Stimulated activated CD8-positive, alpha-beta memory T cell treated with anti-CD3 and anti-CD28 coated beads, Interleukin-4, amount 100 ng/mL, for 48 hours (primary cell): ENCODE data around the gene IRAG1.

Experiments used
- DNase-seq: peaks from one replicate; pipeline ENCODE4 v3.0.0-alpha.2; 2020

The IRAG1 gene

DNA sequence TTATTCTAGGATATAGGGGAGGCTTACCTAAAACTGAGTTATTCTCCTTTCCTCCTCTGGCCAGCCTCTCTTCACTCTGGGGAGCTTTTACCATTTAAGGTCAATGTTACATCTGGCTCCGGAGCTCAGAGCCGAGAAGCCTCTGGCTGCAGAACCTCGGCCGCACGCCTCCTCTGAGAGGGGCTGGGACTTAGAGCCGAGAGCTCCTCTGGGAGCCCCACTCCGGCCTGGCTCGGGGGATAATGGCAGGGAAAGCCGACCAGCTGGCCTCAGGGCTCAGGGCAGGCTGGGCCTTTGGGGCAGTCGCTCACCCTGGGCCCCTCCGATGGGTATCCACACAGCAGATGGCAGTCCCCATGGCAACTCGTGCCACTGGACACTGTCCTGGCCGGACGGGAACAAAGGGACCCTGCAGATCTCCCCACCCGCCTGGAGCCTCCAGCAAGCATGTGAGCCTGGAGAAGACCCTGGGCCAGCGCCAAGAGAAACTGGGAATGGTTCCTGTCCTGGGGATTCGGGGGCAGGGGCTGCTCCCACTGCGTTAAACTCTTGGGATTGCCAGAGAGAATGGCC is at the start of gene IRAG1:
Gene IRAG1, minus strand, starts transcription at position 247 of the 573 bp plus-strand sequence. Its CDS starts 153 bp downstream, at position 94.
- no peak for DNase-seq

GRCh38 chr11:10742460-10743208 is 49.1 kb upstream of the IRAG1 start:
- DNase-seq = peak; percentile 35

DNA sequence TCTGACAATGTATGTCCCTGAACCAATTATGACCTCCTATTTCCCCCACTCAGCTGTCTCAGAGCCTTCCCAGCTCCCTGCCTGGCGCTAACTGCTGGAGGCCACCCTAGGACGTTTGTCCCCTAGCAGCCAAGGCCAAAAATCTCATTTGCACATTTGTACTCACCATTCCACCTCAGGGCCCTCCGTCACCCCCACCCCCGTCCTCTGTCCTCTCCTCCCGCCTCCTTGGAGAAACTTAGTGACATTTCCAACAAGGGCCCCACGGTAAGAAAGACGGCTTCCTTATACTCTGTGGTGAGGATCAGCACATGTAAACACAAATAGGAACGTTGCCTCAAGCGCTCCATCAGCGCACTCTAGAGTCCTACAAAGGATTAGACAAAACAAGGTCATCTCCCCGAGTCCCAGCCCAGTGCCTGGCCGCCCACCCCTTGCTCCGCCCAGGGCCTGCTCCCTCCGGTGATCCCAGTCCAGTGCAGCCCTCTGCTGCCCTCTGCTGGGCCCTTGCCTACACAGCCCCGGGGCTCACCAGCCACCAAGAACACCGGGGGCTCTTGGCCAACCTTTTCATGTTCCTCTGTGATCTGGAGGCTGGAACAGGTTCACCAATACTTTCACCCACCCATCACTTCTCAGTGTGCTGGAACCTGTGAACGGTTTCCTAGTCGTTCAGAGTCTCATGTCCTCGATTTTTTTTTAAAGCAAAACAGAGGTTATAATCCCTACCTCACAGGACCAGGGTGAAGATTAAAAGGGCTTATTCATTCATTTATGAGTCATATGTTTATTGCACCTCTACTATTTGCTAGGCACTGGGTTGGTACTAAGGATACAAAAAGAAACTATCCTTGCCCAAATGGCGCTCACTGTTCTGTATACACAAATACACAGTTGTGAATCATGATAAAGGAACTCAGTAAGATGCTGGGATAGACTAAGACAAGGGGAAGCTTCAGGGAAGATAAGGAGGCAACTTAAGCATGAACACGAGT is 42.2 kb upstream of the IRAG1 start:
- peak; percentile 95 for DNase-seq

GRCh38 chr11:10731064-10731680 is 37.6 kb upstream of the IRAG1 start:
- no peak for DNase-seq

DNA sequence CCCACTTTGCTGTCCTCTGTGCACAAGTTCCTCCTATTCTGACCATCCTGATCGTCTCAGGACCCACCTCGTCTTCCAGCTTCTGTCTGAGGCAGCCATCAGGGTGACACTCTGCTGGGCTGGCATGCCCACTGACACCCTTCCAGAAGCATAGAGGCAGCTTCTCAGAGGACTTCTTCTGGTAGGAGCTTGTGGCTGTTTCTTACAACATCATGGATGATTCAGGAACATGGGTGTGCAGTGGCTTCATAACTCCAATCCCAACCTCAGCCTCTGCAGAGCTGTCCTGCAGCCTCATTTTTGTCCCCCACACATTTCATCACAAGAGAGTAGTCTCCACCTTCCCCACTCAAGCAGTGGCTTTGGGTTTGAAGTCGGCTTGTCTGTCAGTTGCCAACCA is 36.6 kb upstream of the IRAG1 start:
- DNase-seq = no peak

DNA sequence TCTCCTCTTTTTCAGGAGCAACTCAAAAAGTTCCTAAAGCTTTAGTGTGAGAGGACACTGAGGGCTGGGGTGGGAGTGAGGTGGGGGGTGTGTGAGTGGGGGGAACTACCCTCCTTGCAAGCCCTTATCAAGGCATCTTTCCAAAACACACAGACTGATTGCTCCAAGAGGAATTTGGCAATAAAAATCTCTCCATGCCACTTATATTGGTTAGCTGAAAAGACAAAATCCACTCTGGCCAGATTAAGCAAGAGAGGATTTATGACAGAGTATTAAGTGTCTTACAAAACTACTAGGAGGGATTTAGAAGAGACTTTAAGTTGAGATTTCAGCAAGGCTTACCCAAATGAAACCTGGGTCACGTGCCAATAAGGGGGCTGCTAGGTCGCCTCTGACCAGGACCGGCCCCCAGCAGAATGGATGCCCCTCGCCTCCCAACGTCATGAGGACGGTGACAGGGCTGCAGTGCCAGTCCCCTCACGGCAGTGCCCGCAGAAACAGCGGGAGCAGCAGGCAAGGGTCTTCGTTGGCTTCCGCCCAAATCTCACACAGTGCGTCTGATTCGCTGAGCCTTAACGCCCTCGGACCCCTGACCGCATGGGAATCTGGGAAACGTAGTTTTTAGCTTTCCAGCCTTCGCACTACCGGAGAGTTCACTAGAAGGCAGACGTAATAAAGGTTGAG is 35.4 kb upstream of the IRAG1 start:
- DNase-seq = no peak

DNA sequence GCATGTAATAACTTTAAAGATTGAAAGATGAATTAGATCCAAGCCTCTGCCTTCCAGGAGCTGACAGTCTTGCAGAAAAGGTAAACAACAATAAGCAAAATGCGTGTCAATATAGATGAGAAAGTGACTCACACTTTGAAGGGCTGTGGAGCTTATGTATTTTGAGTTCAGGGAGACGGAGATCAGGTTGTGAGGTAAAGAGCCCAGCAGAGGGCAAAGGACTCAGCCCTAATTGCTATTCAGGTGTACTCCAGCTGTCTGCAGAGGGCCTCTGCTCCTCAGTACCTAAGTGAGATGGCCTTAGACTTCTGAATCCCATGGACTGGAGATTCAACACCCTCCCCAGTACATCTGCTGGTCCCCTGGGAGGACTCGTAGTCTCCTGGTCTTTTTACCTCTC is 34.6 kb upstream of the IRAG1 start:
- no peak for DNase-seq

DNA sequence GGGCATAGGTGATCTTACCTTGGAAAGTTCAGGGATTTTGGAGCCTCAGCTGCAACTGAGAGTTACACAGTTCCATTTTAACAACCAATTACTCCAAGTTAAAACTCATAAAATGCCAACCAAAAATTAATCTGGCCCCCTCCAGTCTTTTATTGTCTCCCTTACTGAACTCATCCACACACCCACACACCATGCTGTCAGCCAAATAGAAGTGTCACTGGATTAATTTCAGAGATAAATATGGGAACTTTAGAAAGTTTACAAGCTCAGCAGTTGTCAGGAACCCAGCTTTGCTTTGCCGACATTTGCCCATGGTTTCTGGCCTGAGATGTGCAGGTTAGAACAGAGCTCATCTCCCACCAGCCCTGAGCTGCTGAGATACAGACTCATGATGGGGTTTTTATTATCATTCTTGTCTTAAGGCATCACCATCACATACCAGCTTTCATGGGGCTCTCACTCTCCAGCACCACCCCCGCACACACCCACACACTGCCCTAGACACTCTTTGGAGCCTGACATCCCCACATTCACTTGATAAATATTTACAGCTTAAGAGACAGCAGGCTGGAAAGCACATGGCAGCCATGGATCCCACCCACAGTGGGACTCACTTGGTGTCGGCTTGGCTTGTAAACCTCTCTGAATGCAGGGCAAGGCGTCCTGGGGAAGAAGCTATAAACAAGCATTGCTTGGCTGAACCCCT is 33.7 kb upstream of the IRAG1 start:
- no peak for DNase-seq

DNA sequence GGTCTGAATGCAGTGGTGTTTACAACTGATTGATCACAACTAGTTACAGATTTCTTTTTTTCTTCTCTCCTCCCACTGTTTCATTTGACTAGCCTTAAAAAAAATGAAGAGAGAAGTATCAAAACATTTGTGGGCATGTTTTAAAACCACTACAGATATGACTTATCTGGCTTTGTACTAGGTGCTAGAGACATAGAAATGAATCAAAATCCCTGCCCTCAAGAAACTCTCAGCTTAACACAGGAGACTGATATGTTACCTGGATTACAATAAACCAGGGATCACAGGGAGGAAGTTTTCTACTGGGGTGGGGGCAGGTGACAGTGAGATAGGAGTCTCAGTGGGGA is 32.3 kb upstream of the IRAG1 start:
- DNase-seq = no peak

DNA sequence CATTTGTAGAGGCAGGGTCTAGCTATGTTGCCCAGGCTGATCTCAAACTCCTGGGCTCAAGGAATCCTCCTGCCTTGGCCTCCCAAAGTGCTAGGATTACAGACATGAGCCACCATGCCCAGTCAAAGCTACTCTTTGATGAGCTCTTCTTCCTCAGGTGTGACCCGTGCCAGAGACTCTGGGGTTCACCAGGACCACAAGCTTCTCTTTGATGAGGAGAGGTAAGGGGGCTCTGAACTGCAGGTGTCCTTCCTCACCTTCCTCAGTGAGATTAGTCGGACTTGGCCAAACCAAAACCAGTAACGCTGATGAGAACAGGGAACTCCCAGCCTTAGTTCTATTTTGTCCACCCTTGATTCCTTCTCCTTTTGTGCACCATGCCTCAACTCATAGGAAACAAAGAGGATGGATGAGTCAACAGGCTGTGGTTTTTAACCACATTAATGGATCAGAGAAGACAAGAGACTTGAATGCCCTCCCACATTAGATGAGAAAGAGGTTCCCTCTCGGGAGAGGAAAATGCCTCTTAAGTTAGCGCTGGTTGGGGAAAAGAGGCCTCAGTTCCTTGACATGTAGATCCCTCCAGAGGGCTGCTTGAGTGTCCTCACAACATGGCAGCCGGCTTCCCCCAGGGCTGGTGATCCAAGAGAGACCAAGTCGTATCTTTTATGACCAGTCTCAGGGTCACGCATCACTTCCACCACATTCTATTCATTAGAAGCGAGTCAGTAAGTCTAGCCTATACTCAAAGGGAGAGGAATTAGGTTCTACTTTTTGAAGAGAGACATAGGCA is 31.8 kb upstream of the IRAG1 start:
- DNase-seq = peak; percentile 44

GRCh38 chr11:10722307-10722706 is 28.8 kb upstream of the IRAG1 start:
- DNase-seq = no peak

DNA sequence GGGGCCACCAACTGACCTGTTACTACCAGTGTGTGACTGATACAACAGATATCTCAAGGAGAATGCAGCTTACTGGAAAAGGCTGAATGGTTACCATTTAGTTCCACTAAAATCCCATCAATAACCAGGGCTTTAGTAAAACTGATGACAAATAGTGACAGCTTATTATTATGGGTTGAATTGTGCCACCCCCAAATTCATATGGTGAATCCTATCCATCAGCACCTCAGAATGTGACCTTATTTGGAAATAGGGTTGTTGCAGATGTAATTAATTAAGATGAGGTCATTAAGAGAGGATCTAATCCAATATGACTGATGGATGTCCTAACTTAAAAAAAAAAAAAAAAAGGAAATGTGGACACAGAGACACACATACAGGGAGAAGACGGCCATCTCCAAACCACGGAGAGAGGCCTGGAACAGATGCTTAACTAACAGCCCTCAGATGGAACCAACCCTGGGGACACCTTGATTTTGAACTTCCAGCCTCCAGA is 27.4 kb upstream of the IRAG1 start:
- DNase-seq = no peak

GRCh38 chr11:10719616-10720015 is 26.1 kb upstream of the IRAG1 start:
- no peak for DNase-seq

GRCh38 chr11:10716543-10717259 is 23.1 kb upstream of the IRAG1 start:
- no peak for DNase-seq

GRCh38 chr11:10716122-10716521 is 22.6 kb upstream of the IRAG1 start:
- no peak for DNase-seq

DNA sequence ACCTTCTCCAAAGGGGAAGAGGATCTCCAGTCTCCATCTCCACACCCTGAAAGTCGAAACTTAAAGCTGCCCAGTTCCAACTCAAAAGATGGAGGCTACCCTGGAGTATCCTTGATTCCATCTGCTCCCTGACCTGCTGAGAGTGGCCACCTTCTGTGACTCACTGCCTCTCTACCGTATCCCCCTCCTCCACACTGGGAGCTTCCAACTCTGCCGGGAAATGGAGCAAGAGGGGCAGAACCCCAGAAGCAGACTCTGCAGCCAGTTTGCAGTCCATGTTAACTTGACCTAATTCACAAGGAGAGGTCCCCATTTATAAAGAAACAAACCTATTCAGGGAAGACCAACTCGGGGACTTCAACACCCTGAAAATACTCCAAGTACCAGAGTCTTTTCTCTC is 22.0 kb upstream of the IRAG1 start:
- DNase-seq = no peak

DNA sequence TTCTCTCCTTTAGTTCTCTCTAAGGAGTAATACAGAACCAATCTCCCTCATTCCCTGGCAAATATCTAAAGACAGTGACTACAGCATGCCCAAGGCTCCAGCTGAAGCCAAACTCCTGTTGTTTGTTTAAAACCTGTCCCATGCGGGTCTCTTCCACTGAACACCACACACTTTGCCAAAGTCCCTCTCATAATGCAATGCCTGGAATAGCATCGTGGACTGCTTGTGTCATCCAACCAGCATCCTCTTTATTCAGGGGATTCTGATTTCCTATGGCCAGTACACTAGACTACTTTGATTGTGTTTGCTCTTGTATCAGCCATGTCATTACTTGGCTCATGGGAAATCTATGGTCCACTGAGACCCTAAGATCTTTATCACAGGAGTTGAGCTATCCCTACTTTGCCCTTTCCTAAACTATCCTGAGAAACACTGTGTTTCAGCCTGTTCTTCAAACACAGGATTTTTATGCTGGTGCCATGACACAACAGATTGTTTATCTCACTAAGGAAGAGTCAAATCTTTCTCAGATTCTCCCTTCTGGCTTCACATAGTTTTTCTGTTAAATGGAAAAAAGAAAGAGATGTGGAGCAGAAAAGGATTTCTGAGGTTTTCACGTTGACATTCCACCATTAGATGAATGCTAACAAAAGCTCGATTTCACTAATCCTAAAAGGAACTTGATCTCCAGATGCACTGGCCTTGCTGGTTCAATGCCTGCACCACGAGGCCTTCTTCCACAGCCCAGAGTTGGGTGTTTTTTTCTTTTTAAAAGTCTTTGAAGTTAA is 15.9 kb upstream of the IRAG1 start:
- no peak for DNase-seq

- no peak for DNase-seq
Observed at GRCh38 chr11:10708131-10708530, 14.6 kb upstream of the IRAG1 start.

GRCh38 chr11:10701982-10702381 is 8.4 kb upstream of the IRAG1 start:
- no peak for DNase-seq
